IMR-90 (cell line): ENCODE measurements around the gene ZSCAN5A.
"Not testable (repeated sequence)": the region's sequence is repeated elsewhere in the genome, so short reads cannot be mapped to it uniquely, and the experiment has no call there.

Source experiments
- BHLHE40 ChIP-seq: fragments of 150-350 bp; IDR thresholded peaks from 2 replicates; pipeline ENCODE4 v1.6.1; 2016; ENCODE audit warnings: mild to moderate bottlenecking, low read depth, low read length
- CEBPB ChIP-seq: IDR thresholded peaks from 2 replicates; pipeline ENCODE4 v1.6.1; 2012; ENCODE audit warnings: low read depth, low read length, improper control_type of control experiment
- CTCF ChIP-seq: conservative IDR thresholded peaks from 2 replicates; pipeline ENCODE4 v1.5.1; 2012; ENCODE audit warnings: mild to moderate bottlenecking, low read depth, low read length, improper control_type of control experiment
- FOS ChIP-seq: fragments of 150-350 bp; IDR thresholded peaks from 2 replicates; pipeline ENCODE4 v1.6.1; 2016; ENCODE audit warnings: low read depth, low read length
- MXI1 ChIP-seq: IDR thresholded peaks from 2 replicates; pipeline ENCODE4 v1.6.1; 2012; ENCODE audit warnings: low read depth, mild to moderate bottlenecking, low read length, moderate library complexity, borderline replicate concordance
- POLR2A ChIP-seq: IDR thresholded peaks from 2 replicates; pipeline ENCODE4 v1.6.1; 2012; ENCODE audit warnings: mild to moderate bottlenecking, low read depth, low read length
- RAD21 ChIP-seq: IDR thresholded peaks from 2 replicates; pipeline ENCODE4 v1.6.1; 2012; ENCODE audit warnings: low read length, improper control_type of control experiment
- RCOR1 ChIP-seq: IDR thresholded peaks from 2 replicates; pipeline ENCODE4 v1.6.1; 2012; ENCODE audit warnings: mild to moderate bottlenecking, low read length, improper control_type of control experiment; ENCODE audit not compliant: insufficient replicate concordance
- RFX5 ChIP-seq: IDR thresholded peaks from 2 replicates; pipeline ENCODE4 v1.8.0; 2012; ENCODE audit warnings: low read depth, mild to moderate bottlenecking, low read length, moderate library complexity

- not testable (repeated sequence) for TF ChIP-seq CTCF, MXI1, POLR2A, RFX5, CEBPB, RAD21, RCOR1, FOS, BHLHE40
Measured at GRCh38 chr19:56307062-56307461, 7.6 kb downstream of the ZSCAN5A start.
